ENCODE results near the gene MRPS34. TPM values are rescaled to one million over a fixed set of nuclear protein-coding genes. Genes with fewer than 3 reads are reported as not detected.

Gene MRPS34
- total RNA-seq, 1 donor from 2014 or later, result 84.6 TPM

DNA sequence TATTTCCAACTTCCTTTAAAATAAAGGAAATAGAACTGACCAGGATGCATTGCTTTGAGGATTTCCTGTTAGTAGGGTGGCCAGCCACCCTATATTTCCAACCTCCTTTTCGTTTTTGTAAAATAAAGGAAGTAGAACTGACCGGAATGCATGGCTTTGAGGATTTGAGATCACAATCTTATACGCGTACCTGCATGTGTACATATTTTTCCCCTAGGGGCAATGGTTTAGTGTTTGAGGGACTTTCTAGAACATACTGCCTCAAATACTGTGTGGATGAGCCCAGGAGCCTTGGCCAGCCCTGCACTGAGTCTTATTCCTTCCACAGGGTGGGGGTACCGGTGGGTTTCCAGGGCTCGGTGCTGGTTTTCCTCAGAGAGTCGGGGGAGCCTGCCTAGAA lies 41.3 kb downstream of the MRPS34 start:
- TF ChIP-seq, protein P1, sequence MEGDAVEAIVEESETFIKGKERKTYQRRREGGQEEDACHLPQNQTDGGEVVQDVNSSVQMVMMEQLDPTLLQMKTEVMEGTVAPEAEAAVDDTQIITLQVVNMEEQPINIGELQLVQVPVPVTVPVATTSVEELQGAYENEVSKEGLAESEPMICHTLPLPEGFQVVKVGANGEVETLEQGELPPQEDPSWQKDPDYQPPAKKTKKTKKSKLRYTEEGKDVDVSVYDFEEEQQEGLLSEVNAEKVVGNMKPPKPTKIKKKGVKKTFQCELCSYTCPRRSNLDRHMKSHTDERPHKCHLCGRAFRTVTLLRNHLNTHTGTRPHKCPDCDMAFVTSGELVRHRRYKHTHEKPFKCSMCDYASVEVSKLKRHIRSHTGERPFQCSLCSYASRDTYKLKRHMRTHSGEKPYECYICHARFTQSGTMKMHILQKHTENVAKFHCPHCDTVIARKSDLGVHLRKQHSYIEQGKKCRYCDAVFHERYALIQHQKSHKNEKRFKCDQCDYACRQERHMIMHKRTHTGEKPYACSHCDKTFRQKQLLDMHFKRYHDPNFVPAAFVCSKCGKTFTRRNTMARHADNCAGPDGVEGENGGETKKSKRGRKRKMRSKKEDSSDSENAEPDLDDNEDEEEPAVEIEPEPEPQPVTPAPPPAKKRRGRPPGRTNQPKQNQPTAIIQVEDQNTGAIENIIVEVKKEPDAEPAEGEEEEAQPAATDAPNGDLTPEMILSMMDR (IDR thresholded peaks at IDR 0.05; ENCODE audit: unreplicated experiment), result no peak
- H3K27ac Mint-ChIP-seq, result peak overlapping the region; percentile 31
- H3K9me3 Mint-ChIP-seq (ENCODE audit: low read depth), result no peaks in the 10 kb centered on the region
- DNase-seq (ENCODE audit: low spot score, unreplicated experiment), result no peak
- peaks cover 7% of the 10 kb centered on the region for H3K36me3 Mint-ChIP-seq (ENCODE audit: insufficient read depth)
- no peaks in the 10 kb centered on the region for H3K4me1 Mint-ChIP-seq (ENCODE audit: low read depth)
- no peaks in the 10 kb centered on the region for H3K27me3 Mint-ChIP-seq
- H3K4me3 Mint-ChIP-seq (ENCODE audit: low read depth), result no peak overlapping the region

DNA sequence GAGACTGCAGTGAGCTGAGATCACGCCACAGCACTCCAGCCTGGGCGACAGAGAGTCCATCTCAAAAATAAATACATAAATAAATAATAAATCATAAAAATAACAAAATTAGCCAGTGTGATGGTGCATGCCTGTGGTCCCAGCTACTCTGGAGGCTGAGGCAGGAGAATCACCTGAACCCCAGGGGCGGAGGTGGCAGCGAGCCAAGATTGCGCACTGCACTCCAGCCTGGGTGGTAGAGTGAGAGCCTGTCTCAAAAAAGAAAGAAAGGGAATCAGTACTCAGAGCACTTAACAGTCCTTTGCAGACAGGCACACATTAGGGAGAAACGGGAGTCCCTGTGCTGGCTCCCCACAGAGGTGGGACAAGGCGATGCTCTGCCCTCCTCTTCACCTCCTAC lies 41.9 kb downstream of the MRPS34 start:
- Mint-ChIP-seq H3K27ac (no peak overlapping the region), H3K36me3 (ENCODE audit: insufficient read depth) (peaks cover 7% of the 10 kb centered on the region), H3K27me3 (no peaks in the 10 kb centered on the region), H3K4me3 (ENCODE audit: low read depth) (no peak overlapping the region), H3K9me3 (ENCODE audit: low read depth) (no peaks in the 10 kb centered on the region), H3K4me1 (ENCODE audit: low read depth) (no peaks in the 10 kb centered on the region)
- DNase-seq (ENCODE audit: low spot score, unreplicated experiment), result no peak
- TF ChIP-seq, protein P1 (IDR thresholded peaks at IDR 0.05; ENCODE audit: unreplicated experiment), result no peak

DNA sequence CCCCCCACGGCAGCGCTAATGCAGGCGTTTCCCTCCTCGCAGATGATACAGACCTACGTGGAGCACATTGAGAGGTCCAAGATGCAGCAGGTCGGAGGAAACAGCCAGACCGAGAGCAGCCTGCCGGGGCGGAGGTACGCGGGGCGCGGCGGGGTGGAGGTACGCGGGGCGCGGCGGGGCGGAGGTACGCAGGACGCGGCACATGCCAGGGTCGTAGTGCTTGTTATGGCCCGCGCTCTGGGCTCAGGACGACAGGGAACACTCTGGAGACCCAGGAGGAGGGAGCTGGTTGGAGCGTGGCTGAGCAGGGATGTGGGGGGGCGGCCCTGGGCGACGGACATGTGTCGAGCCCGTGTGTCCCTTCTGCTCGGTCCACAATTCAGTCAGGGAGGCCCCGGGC lies 43.5 kb downstream of the MRPS34 start:
- TF ChIP-seq, protein P1 (IDR thresholded peaks at IDR 0.05; ENCODE audit: unreplicated experiment), result no peak
- no peak overlapping the region for H3K27ac Mint-ChIP-seq
- DNase-seq (ENCODE audit: low spot score, unreplicated experiment), result no peak
- no peaks in the 10 kb centered on the region for H3K4me1 Mint-ChIP-seq (ENCODE audit: low read depth)
- peaks cover 7% of the 10 kb centered on the region for H3K36me3 Mint-ChIP-seq (ENCODE audit: insufficient read depth)
- H3K4me3 Mint-ChIP-seq (ENCODE audit: low read depth), result no peak overlapping the region
- H3K9me3 Mint-ChIP-seq (ENCODE audit: low read depth), result no peaks in the 10 kb centered on the region
- H3K27me3 Mint-ChIP-seq, result no peaks in the 10 kb centered on the region

DNA sequence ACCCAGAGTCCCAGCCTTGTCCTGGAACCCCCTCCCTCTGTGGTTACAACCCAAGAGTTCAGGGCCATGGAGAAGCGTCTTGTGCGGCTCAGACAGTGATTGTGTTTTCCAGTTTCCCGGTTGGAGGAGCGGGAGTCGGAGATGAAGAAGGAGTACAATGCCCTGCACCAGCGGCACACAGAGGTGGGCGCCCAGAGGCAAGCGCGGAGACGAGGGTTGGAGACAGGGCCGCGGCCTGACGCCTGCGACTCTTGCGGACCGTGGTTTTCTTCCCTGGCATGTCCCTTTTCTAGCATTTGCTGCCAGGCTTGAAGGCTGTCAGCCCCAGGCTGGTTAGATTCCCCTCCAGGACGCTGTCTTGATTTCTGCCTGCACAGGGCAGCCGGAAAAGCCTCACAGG lies 43.9 kb downstream of the MRPS34 start:
- no peak for DNase-seq (ENCODE audit: low spot score, unreplicated experiment)
- Mint-ChIP-seq H3K36me3 (ENCODE audit: insufficient read depth) (peaks cover 7% of the 10 kb centered on the region), H3K27ac (no peak overlapping the region), H3K4me1 (ENCODE audit: low read depth) (no peaks in the 10 kb centered on the region), H3K9me3 (ENCODE audit: low read depth) (no peaks in the 10 kb centered on the region), H3K27me3 (no peaks in the 10 kb centered on the region), H3K4me3 (ENCODE audit: low read depth) (no peak overlapping the region)
- TF ChIP-seq, protein P1 (IDR thresholded peaks at IDR 0.05; ENCODE audit: unreplicated experiment), result no peak

DNA sequence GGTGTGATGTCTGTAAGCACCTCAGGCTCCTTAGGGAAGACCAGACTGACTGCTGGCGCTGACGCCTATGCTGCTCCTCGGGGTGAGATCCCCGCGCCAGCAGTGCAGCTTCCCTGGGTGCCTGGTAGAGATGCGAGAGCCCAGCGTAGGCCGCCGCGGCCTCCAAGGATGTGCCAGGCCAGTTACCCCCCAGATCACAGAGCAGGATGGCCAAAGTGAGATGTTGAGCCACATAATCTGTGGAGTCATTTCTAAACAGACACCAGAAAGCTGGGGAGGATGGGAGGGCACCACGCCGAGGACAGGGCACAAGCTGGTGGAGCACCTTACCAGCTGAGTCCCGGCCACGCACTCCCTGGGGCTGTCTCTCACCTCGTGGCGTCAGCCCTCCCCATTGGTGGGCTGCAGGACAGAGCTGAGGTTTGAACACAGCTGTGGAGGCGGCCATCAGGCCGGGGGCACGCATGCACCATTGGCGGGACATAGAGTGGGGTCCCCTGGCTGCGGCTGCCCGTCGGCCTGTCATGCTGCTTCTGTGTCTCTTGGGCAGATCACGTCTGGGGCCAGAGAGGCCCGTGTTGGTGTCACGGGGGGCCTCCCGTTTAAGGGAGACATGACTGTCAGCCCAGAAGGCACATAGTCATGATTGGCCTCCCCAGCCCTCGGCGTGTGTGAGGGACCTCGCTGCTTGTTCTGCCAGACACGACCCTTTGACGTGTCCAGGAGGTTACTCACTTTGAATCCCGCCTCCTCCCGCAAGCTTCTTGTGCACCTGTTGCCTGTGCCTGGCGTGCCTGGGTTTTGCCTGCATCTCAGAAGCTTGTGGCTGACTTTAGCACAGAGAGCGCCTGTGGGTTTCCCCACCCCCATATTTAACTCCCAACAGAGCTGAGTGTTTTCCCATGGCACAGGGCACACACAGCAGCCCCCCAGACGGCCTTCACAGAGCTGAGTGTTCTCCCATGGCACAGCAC lies 45.0 kb downstream of the MRPS34 start:
- H3K4me3 Mint-ChIP-seq (ENCODE audit: low read depth), result no peak overlapping the region
- no peak overlapping the region for H3K27ac Mint-ChIP-seq
- TF ChIP-seq, protein P1 (IDR thresholded peaks at IDR 0.05; ENCODE audit: unreplicated experiment), result no peak
- no peaks in the 10 kb centered on the region for H3K27me3 Mint-ChIP-seq
- H3K36me3 Mint-ChIP-seq (ENCODE audit: insufficient read depth), result peaks cover 7% of the 10 kb centered on the region
- no peak for DNase-seq (ENCODE audit: low spot score, unreplicated experiment)
- no peaks in the 10 kb centered on the region for H3K4me1 Mint-ChIP-seq (ENCODE audit: low read depth)
- no peaks in the 10 kb centered on the region for H3K9me3 Mint-ChIP-seq (ENCODE audit: low read depth)

Data from progenitor cell of endocrine pancreas (in vitro differentiated cells).